Astrocyte of the spinal cord (primary cell): ENCODE data around the gene TENM3.
A peak's percentile ranks its signal among the peaks of the same experiment; 100 is the strongest.

Experiments
- DNase-seq: peaks from one replicate; pipeline ENCODE4 v3.0.0; 2011; ENCODE audit warnings: low read depth, low spot score
- H3K4me3 ChIP-seq: 2 replicates; pipeline ENCODE4 v1.5.1; 2011; ENCODE audit warnings: low read depth, mild to moderate bottlenecking, low read length, moderate library complexity
- in situ Hi-C: cut with HindIII; loops from 2 replicates; pipeline ENCODE4 v1.10.0; 2017; ENCODE audit warnings: low sequenced_read_pairs
- TF ChIP-seq, protein P1 (sequence below): IDR thresholded peaks from 2 replicates; pipeline ENCODE4 v1.5.1; 2012; ENCODE audit warnings: low read depth, mild to moderate bottlenecking, low read length, inconsistent platforms

TENM3 gene

DNA sequence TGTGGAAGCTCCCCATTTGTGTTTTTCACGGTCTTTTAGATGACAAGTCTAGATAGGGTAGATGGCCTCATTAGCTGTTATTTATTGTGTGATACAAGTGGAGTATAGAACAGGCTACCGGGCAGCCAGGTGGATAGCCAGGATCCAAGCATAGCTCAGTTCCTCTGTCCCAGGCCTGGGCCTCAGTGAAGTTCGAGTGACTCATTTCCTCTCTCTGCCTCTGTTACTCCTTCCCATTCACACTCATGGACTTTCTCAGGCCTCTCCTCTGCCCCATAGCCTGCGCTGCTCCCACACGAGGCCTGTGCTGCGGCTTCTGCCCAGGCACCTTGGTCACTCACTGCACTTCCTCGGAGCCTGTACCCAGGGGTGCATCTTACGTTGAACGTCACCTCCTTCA is 54.5 kb downstream of the TENM3 start:
- in situ Hi-C loops = no loop called here
- TF ChIP-seq, protein P1, sequence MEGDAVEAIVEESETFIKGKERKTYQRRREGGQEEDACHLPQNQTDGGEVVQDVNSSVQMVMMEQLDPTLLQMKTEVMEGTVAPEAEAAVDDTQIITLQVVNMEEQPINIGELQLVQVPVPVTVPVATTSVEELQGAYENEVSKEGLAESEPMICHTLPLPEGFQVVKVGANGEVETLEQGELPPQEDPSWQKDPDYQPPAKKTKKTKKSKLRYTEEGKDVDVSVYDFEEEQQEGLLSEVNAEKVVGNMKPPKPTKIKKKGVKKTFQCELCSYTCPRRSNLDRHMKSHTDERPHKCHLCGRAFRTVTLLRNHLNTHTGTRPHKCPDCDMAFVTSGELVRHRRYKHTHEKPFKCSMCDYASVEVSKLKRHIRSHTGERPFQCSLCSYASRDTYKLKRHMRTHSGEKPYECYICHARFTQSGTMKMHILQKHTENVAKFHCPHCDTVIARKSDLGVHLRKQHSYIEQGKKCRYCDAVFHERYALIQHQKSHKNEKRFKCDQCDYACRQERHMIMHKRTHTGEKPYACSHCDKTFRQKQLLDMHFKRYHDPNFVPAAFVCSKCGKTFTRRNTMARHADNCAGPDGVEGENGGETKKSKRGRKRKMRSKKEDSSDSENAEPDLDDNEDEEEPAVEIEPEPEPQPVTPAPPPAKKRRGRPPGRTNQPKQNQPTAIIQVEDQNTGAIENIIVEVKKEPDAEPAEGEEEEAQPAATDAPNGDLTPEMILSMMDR = no peak
- no peak overlapping the region for H3K4me3 ChIP-seq
- DNase-seq = peak; percentile 58

DNA sequence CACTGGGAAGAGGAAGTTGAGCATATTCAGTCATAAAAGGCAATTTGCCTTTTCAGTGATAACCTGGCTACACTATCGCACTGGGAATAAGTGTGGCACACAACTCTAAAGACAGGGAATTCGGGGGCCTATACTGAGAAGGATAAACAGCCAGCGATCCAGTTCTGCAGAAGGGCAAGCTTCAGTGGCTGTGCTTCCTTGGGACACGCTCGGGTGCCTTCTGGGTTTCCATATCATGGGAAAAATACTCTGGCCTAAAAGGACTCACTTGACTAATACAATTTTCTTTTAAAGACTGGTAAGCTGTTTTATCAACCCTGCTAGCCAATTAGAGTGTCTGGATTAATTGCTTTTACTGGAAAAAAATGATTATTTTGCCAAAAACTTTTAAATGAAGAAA is 58.5 kb downstream of the TENM3 start:
- H3K4me3 ChIP-seq = no peak overlapping the region
- in situ Hi-C loops = no loop called here
- TF ChIP-seq, protein P1 = no peak

DNA sequence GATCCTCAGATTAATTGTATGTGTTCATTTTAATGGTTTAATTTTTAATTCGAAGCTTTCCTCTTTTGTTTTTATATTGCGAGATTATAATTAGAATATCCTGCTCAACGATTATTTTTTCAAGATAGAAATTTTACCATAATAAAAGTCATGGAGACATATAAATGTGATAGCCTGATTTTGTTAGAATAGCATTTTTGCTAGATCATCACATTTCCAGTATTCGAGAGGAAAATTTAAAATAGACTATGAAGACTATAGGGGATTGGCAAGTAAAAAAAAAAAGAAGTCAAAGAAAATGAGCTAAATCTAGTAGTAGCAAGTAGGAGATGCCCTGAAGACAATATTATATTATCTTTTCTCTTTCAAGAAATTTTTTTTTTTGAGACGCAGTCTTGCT is 60.6 kb downstream of the TENM3 start:
- TF ChIP-seq, protein P1 = no peak
- no peak for DNase-seq
- in situ Hi-C loops = no loop called here
- H3K4me3 ChIP-seq = no peak overlapping the region

More for the DNA sequence above, 58.5 kb downstream of the TENM3 start:
- no peak for DNase-seq

DNA sequence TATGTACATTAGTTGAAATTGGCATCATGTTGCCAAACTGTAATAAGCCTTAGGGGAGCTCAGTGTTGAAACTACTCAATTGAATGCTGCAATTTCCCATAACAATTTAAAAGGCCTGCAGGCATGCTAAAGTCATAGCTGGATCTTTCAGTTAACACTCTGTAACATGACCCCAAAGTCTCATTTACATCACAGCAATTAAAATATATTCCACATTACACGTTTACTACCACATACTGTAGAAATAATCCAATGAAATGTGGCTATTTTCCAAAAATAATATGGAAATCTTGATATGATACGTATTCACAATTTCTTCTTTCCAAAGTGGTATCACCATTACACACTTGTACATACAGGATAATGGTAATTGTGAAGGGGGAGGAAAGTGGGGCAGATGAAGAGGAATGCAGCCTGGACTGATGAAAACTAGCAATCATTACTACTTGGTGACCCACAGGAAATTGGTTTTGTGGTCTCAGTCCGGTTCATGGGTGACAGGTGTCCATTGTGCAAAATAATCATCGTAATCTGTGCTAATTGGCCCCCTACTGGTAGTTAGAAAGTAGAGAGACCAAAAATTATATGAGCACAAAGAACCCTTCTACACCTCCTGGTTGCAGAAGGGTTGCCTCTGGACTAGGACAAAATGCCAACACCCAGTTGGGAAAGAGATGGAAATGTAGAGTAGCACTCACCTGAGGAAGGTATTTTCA is 63.7 kb downstream of the TENM3 start:
- in situ Hi-C loops = no loop called here
- H3K4me3 ChIP-seq = no peak overlapping the region
- DNase-seq = peak; percentile 36
- TF ChIP-seq, protein P1 = peak; percentile 27

DNA sequence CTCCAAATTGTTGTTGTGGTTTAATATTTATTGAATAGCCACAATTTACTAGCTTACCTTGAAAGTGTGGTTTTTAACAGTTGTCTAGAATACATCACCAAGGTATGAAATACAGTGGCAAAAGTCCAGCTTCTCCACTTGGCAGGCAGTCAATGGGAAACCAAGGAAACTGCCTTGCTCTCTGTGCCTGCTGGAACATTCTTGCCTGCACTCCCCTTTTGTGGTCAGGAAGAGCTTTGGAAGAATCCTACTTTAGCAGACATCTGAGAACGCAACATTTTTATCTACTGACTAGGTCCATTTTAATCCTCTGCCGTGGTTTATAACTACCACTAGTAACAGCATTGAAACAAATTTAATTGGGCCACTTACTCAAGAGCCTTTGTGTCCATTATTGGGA is 64.5 kb downstream of the TENM3 start:
- TF ChIP-seq, protein P1 = no peak
- peak; percentile 98 for DNase-seq
- H3K4me3 ChIP-seq = no peak overlapping the region
- in situ Hi-C loops = no loop called here

DNA sequence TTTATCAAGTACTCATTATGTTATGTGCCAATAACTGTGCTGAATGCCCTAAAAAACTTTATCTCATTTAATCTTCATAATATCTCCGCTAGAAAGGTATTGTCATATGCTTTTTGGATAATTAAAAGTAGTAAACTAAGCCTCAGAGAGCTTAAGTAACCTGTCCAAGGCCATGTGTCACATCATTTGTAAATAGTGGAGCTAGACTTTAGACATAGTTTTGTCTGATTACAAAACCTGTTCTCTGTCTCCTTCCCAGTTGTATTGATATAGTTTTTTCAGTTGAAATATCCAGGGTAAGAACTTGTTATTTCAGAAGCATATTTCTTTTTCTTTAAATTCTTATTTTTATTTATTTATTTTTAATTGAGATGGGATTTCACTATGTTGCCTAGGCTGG is 66.7 kb downstream of the TENM3 start:
- in situ Hi-C loops = no loop called here
- DNase-seq = no peak
- H3K4me3 ChIP-seq = no peak overlapping the region
- TF ChIP-seq, protein P1 = no peak
